HG02610 (cell line): ENCODE data around the gene BPIFB4.
"Not testable (repeated sequence)": the region's sequence is repeated elsewhere in the genome, so short reads cannot be mapped to it uniquely, and the experiment has no call there.

Source experiments
- ATAC-seq: cut with Tn5 transposase; IDR thresholded peaks from one replicate; pipeline ENCODE4 v1.9.1; 2021; ENCODE audit warnings: mild to moderate bottlenecking, moderate library complexity; ENCODE audit not compliant: unreplicated experiment

BPIFB4 gene

DNA sequence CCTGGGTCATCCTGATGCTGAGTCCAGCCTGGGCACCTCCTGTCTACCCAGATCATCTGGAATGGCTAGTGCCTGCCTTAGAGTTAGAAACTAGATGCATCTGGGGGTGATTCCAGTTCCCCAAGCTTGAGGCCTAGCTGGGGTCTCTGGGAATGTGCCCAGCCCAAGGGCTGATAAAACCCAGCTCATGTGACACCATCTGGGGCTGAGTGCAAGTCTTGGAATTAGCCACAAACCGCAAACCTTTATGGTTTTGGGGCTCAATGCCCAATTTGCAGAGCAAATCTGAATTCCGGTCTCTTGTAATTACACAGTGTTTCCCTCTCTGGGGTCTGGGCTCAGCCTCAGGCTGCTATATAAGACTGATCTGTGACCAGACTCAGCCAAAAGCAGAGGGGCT lies at the start of gene BPIFB4:
Gene BPIFB4 (plus strand): TSS at position 385 of the 400 bp plus-strand sequence. CDS start 1,884 bp downstream, outside the sequence.
- ATAC-seq: no peak

DNA sequence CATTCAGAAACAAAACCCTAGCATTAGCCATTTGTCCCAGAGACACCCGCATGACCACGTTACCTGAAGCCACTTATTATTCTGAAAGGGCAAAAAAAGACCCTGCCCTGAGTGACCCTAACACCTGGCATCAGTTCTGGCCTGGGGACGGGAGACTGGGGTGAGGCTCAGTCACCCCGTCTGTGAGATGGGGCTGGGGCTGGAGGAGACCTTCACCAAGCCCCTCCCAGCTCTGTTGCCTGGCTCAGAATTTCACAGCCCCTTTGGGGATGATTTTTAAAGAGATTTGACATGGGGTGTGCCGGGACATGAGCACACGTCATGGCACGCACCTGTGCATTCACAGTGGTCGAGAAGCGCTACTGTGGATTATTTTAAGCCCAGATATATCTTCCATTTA lies 49.4 kb upstream of the BPIFB4 start:
- ATAC-seq: no peak

DNA sequence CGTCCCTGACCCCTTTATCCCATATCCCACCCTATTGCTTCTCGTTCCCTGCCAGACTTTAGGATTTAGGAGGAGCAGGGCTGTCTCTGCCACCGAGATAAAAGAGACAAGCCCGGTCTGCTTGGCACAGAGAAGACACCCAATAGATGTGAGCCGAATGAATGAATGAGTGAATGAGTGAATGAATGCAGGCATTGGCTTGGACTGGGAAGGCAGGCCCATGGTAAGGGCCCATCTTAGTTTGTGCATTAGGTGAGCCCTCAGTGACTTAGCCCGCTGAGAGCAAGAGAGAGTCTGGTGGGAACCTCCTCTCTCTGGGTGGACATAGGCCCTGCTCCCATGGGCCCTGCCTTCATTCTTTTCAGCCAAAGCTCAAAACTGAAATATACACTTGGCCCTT lies 48.9 kb upstream of the BPIFB4 start:
- no peak for ATAC-seq

DNA sequence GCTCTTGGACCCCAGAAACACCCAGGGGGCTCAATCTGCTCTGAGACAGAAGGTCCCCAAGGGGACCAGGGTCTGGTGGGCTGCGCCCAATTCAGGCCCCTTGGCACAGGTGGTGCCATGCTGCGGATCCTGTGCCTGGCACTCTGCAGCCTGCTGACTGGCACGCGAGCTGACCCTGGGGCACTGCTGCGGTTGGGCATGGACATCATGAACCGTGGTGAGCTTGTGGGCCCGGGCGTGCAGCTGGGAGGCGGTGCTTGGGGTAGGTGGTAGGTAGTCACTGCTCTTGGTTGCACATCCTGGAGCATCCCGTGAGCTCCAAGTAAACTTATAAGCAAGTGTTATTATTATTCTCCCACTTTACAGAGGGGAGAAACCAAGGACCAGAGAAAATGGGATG lies 47.9 kb upstream of the BPIFB4 start, which contains the start of gene BPIFB6:
Gene BPIFB6 (plus strand): TSS at position 118 of the 400 bp plus-strand sequence. CDS start 0 bp downstream, at position 118.
- no peak for ATAC-seq

DNA sequence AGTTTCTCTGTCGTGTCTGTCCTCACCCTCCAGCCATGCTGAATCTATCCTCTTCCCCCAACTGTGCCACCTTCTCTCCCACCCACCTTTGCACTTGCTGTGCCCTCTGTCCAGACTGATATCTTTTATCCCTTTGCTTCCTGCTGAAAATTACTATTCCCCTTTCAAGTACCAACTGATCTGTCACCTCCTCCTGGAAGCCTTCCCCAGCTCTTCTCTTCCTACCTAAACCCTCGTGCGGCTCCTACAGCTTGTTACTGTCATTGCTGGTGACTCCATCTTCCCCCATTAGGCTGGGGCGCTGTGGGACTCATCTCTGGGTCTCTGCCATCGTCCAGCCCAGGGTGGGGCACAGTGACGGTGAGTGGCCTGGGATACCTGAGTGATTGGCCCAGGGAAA lies 46.9 kb upstream of the BPIFB4 start:
- ATAC-seq: no peak

DNA sequence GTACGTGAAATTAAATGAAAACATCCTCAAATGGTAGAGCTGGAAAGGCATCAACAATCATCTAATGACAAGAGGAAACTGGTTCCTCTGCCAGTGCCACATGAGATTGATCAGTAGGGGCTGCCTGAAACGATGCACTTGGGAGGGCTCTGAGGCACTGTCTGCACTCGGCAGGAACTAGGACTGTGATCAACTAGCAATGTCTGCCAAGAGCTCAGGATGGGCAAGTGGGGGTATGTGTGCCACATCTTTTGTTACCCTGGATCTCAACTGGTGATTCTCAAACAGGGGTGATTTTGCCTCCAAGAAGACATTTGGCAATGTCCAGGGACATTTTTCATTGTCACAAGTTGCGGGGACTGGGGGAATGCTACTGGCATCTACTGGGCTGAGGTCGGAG lies 46.1 kb upstream of the BPIFB4 start:
- ATAC-seq: no peak

DNA sequence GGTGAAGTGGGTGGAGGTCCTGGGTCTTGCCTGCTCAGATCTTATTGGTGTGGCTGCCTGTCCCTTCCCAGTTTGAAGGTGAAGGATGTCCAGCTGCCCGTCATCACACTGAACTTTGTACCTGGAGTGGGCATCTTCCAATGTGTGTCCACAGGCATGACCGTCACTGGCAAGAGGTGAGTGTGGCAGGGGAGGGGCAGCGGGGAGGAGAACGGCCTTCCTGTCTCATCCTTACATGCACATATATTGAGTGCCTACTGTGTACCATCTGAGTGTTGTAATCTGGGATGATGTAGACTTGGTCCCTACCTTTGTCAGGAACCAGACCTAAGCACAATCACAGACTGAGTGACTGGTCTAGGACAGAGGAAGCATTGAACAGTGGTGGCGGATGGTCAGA lies 45.3 kb upstream of the BPIFB4 start:
- ATAC-seq: no peak

DNA sequence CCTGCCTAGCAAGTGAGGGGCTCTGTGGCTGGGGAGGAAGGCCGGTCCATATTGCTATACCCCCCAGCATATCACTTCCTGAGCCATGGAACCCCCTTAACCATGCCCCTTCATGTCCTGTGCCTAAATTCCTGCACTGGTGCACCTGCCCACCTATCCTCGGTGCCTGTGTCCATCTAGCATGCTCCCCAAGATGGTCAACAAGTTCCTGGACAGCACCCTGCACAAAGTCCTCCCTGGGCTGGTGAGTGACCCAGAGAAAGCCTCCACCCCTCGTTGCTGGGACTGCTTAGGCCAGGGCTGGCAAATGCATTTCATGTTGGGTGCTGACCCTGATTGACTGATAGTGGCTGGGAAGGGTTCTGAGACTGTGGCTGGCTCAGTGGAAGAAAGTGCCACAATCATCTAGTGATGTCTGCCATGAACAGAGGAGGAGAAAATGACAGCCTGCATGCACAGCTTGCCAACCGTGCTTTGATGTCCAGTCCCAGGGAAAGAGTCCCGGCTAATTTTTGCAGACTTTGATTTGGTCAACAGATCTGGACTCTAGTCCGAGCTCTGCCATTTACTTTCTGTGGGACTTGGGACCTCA lies 44.4 kb upstream of the BPIFB4 start:
- ATAC-seq: no peak

DNA sequence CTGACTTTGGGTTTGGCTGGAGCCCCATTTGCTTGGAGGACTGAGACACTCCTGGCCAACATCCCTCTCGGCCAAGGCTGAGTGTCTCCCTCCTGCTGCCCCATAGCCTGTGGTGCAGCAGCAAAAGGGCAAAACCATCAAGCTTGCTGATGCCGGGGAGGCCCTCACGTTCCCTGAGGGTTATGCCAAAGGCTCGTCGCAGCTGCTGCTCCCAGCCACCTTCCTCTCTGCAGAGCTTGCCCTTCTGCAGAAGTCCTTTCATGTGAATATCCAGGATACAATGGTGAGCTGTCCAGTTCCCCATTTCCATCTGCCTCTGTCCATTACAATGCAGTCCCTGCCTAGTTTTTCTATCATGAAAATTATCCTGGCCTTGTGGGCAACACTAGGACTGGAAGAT lies 42.0 kb upstream of the BPIFB4 start:
- no peak for ATAC-seq

DNA sequence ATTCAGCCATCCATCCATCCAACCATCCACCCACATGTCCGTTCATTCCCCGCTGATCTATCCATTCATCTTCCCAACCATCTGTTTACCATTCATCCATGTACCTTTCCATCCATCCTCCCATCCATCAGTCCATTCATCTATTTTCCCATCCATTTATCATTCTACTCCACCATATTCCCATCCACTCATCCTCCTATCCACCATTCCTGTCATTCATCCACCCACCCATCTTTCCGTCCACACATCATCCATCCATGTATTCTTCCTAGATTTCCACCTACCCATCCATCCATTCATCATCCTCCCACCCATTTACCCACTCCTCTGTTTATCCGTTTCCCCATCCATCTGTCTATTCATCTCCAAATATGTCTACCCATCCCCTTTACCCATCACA lies 41.2 kb upstream of the BPIFB4 start:
- ATAC-seq: no peak

DNA sequence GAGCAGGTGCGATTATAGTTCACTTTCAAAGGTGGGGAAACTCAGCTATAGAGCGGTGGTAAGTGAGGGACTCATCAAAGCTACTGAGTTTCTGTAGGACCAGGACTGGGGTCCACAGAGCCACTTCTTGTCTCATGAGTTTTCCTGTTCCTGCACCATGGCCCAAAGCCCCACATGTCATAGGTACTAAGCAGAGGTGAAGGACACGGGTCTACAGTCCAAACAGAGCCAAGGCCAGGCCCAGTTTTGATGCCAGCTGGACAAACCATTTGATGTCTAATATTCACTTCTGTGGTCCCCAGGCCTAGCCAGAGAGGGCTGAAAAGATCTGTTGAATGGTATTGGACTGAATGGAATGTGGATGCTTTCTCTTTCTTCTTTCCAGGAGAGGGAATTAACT lies 37.0 kb upstream of the BPIFB4 start:
- no peak for ATAC-seq

DNA sequence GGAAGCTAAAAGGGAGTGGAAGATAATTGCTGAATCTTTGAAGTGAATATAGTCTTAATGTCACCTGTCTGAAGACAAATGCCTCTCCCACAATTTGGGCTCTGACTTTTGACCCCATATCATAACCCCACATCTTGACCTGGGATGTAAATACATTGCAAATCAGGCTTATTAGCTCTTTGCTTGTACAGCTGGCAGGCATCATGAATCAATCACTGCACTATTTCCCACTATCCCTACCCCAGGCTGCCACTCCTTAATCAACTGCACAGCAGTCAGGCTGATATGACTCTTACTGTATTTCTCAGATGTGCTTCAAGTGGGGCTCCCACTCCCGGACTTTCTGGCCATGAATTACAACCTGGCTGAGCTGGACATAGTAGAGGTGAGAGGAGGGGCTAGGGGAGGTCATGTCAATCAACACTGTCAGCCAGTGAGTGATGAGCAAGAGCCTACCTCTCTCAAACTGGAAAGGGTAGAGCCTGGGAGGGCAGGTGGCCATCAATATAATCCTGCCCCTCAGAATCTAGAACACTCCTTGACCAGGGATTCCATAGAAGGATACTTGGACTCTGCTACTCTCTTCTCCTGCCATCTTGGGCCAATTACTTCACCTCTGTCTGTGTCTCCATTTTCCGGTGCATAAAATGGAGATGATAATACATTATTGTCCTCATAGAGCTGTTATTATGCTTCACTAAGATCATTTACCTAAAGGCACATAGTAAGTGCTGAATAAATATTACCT lies 36.3 kb upstream of the BPIFB4 start:
- no peak for ATAC-seq

DNA sequence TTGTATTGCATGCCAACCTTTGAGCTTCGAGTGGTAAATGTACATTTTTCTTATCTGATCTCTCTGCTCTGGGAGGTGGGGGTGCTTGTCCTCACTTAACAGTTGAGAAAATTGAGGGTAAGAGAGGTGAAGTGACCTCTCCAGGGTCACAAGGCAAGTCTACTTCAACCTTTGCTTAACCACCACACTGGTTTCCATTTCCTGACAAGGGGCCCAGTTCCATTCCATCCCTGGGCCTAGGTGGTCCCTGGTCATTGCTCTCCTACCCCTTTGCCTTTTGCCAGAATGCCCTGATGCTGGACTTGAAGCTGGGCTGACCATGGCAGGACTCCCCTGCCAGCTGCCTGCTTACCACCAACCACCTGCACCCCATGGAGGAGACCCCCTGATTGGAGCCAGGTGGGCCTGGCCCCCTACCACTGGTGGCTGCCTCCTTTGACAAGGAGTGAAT lies 35.7 kb upstream of the BPIFB4 start:
- ATAC-seq: no peak

DNA sequence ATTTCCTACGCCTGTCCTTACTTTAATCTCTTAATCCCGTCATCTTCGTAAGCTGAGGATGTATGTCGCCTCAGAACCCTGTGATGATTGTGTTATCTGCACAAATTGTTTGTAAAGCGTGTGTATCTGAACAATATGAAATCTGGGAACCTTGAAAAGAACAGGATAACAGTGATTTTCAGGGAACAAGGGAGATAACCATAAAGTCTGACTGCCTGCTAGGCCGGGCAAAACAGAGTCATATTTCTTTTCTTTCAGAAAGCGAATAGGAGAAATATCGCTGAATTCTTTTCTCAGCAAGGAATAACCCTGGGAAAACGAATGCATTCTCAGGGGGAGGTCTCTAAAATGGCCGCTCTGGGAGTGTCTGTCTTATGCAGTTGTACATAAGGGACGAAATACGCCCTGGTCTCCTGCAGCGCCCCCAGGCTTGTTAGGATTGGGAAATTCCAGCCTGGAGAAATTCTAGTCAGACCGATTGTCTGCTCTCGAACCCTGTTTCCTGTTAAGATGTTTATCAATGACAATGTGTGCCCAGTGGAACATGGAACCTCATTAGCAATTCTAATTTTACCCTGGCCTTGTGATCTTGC lies 34.2 kb upstream of the BPIFB4 start:
- ATAC-seq: not testable (repeated sequence)

DNA sequence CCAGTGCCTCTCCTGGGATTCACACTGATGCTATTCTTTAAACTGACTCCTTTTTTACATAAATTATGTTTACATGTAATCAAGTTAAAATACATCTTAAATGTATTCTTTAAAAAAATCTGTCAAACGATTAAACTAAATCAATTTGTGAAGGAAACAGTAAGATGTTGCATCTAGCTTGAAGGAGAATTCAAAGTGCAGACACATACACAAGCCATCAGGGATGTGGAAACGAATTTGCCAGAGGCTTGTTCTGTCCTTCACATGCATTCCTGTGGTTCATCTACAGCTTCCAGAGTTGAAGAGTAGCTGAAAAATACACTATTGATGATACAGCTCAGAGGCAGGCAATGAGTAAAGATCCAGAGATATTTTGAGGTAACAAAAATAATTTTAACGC lies 33.0 kb upstream of the BPIFB4 start:
- no peak for ATAC-seq

DNA sequence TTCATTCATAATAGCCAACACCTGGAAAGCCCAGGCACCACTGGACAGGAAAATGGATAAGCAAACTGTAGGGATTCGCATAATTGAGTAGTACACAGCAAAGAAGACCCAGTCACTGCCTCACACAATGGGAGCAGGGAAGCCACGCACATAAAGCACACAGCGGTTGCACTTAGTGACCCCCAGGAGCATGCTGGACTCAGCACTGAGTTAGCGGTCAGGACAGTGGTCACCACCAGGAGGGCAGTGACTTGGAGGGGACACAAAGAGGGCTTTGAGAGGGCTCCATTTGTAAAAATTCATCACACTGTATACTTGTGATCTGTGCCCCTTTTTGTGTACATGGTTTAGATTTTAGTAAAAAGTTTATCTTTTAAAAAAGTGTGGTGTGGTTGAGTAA lies 28.1 kb upstream of the BPIFB4 start:
- no peak for ATAC-seq

DNA sequence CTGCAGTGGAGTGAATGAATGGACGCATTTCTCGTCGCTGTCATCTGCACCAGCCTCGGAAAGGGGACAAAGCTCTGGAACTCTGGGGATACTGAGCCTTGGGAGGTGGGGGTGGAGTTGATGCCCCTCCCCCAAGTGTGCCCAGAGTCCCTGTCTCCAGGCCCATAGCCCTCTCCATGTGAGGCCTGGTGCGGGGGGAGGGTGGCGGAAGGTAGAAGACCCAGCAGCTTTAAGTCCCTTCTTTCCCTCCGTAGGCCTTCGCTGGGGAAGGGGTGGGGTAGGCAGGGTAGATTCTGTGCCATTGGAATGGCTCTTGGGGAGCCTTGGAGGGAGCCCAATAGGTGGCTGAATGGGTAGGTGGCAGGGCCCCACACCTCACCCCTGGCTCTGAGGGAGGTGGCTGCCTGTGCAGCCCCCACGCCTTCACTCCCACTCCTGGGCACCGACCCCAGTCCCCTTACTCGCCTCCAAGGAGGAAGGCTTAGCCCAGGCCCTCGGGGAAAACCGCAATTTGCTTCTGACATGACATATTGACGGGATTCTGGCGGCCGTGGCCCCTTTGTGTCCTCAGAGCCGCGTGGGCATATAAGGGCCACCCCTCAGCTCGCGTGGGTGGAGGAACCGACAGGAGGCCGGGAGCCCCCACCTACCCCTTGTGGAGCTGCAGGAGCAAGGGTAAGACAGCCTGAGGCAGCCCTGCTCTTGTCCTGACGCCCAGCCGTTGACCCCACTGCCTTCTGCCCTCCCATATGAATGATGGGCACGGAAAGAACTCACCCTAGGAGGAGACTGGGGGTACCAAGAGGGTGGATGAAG lies 25.9 kb upstream of the BPIFB4 start, which contains the start of gene BPIFB3:
Gene BPIFB3 (plus strand): TSS at position 613 of the 816 bp plus-strand sequence. CDS start 1,533 bp downstream, outside the sequence.
- ATAC-seq: no peak

DNA sequence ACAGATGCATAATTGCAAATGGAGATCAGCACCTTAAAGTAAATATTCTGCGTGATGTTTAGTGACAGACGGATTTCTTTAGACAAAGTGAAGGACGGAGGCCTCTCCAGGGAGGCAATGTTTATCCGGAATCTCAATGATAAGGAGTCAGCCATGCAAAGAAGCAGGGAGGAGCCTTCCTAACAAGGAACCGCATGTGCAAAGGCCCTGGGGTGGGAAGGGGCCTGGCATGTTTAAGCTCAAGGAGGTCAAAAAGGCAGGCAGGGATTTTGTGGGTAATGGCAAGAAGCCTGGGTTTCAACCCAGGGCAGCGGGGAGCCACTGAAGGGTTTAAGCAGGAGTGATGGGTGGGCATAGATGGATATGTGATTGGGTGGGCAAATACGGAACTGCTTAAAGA lies 25.1 kb upstream of the BPIFB4 start:
- ATAC-seq: no peak

DNA sequence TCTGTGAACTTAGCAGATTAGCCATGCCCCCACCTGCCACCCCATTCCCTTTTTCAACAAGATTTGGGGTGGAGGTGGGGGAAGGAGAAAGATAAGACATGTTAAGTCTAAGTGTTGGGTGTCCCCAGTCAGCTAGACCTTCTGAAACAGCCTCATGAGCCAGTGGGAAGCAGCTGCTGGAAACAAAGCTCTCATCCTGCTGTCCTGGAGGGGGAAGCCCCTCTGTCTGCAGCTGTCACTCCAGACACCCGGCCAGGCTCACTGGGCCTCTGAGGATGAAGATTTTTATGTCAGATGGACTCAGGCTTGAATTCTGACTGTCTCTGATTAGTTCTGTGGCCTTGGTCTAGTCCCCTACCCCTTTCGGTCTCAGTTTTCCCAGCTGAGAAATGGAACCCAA lies 24.7 kb upstream of the BPIFB4 start:
- no peak for ATAC-seq

DNA sequence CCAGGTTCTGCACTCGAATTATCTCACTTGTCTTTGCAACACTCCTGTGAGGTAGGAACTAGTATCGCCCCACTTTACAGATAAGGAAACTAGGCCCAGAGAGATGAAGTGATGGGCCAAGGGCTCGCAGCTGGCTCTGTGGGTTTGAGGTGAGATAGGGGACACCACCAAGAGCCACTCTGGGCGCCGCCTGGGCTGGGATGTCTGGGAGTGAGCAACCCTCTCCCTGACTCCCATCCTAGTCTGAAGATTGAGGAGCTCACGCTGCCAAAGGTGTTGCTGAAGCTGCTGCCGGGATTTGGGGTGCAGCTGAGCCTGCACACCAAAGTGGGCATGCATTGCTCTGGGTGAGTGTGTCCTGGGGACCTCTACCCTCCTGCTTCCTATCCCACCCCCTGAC lies 20.3 kb upstream of the BPIFB4 start:
- no peak for ATAC-seq

DNA sequence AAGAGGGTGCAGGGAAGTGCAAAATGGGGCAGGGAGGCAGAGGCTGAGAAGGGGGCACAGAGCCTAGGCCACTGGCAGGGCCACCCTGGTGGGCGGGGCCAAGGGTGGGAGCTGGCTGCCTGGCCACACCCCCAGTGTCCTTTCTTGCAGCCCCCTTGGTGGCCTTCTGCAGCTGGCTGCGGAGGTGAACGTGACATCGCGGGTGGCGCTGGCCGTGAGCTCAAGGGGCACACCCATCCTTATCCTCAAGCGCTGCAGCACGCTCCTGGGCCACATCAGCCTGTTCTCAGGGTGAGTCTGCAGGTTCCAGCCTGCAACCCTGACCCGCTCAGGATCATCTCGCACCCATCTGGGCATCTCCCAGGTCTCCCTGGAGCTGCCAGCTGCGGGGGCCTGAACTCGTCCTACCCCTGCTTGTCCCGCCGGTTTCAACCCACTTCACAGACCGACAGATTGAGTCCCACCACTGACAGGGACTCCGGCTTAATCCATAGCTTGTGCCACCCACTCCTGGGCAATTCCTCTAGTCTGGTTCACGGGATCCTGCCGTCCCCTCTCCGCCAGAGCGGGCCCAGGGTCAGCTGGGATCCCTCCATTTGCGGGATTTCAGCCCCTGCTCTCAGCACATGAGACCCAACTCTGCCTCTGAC lies 19.6 kb upstream of the BPIFB4 start:
- no peak for ATAC-seq
